ENCODE measurements around the gene CDH8.

DNA sequence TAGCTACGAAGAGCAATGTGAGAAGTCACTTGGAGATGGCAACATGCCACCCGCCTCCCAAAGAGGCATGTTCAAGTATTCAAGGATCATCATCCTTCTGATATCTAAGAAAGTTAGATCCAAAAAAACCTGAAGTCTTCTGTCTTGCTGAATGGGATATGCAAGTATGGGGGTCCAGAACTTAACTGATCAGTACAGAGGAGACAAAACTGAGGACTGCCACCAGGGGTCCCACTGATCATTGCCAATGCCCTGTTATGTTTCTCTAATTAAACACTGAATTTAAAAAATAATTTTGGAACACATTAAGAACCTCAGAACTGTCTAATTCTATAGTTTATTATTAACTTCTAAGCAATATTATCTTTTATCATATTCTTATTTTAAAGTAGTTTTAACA lies 99.7 kb downstream of the CDH8 start:
- TF ChIP-seq CTCF (IDR thresholded peaks at IDR 0.05; ENCODE audit: insufficient read depth, low read length, poor library complexity, severe bottlenecking) (no peak), EZH2phosphoT487 (conservative IDR thresholded peaks at IDR 0.05; ENCODE audit: low read length) (no peak)
